IMR-90 (cell line): ENCODE data around the gene KAT2A. TPM values are rescaled to one million over a fixed set of nuclear protein-coding genes. Genes with fewer than 3 reads are reported as not detected.

ENCODE experiments used
- ATAC-seq: fragments of 200-7000 bp; cut with Tn5 transposase; 2 replicates; pipeline ENCODE4 v1.9.1; 2020; ENCODE audit warnings: low read depth, mild to moderate bottlenecking, moderate library complexity
- BruUV-seq: library from RNA; stranded (reverse); fragments of 400-500 nt; replicated peaks from 2 replicates; lab custom pipeline; 2021; lab: Mats Ljungman, UMichigan
- CTCF ChIA-PET: fragments of 300-600 bp; formaldehyde crosslinking; extraction: SDS; loops from one replicate; lab custom pipeline; 2021; ENCODE audit warnings: antibody characterized with exemption; lab: Yijun Ruan, JAX
- POLR2A ChIA-PET: fragments of 300-600 bp; sonication (Branson Sonifier 250); formaldehyde crosslinking; loops from one replicate; lab custom pipeline; 2022; ENCODE audit warnings: antibody characterized with exemption; ENCODE audit not compliant: unreplicated experiment; lab: Charles Lee
- DNase-seq: peaks from one replicate; pipeline ENCODE4 v3.0.0; 2013
- H2AFZ ChIP-seq: replicated peaks from 2 replicates; pipeline ENCODE3; 2013; ENCODE audit warnings: low read length, mild to moderate bottlenecking; ENCODE audit not compliant: poor library complexity
- H2AK5ac ChIP-seq: 2 replicates; pipeline ENCODE4 v1.6.1; 2013; ENCODE audit warnings: low read depth, low read length, inconsistent platforms
- H2AK9ac ChIP-seq: replicated peaks from 2 replicates; pipeline ENCODE3; 2013; ENCODE audit warnings: mild to moderate bottlenecking, low read depth, low read length, moderate library complexity; ENCODE audit not compliant: poor library complexity
- H2BK120ac ChIP-seq: 2 replicates; pipeline ENCODE4 v1.6.1; 2013; ENCODE audit warnings: low read depth, low read length, inconsistent platforms
- H2BK15ac ChIP-seq: 3 replicates; pipeline ENCODE4 v1.6.1; 2013; ENCODE audit warnings: low read depth, low read length, inconsistent platforms
- H2BK20ac ChIP-seq: 2 replicates; pipeline ENCODE4 v1.6.1; 2013; ENCODE audit warnings: low read depth, mild to moderate bottlenecking, inconsistent platforms, low read length, moderate library complexity
- H2BK5ac ChIP-seq: 2 replicates; pipeline ENCODE4 v1.6.1; 2013; ENCODE audit warnings: mild to moderate bottlenecking, low read depth, low read length, inconsistent platforms; ENCODE audit not compliant: poor library complexity, severe bottlenecking
- H3K14ac ChIP-seq: replicated peaks from 2 replicates; pipeline ENCODE4 v1.6.1; 2013; ENCODE audit warnings: low read depth, low read length, inconsistent platforms
- H3K18ac ChIP-seq: 2 replicates; pipeline ENCODE4 v1.6.1; 2013; ENCODE audit warnings: low read depth, low read length, control low read depth
- H3K23ac ChIP-seq: 2 replicates; pipeline ENCODE4 v1.6.1; 2013; ENCODE audit warnings: low read depth, low read length, inconsistent platforms
- H3K27ac ChIP-seq: 2 replicates; pipeline ENCODE4 v1.5.1; 2013; ENCODE audit warnings: mild to moderate bottlenecking, control low read depth, low read length; ENCODE audit not compliant: insufficient read depth
- H3K27me3 ChIP-seq: 2 replicates; pipeline ENCODE4 v1.6.1; 2013; ENCODE audit warnings: low read length; ENCODE audit not compliant: control insufficient read depth, insufficient read depth
- H3K36me3 ChIP-seq: 2 replicates; pipeline ENCODE4 v1.6.1; 2013; ENCODE audit warnings: low read length, mixed read lengths; ENCODE audit not compliant: control insufficient read depth, insufficient read depth
- H3K4ac ChIP-seq: 2 replicates; pipeline ENCODE4 v1.6.1; 2013; ENCODE audit warnings: low read depth, low read length, inconsistent platforms
- H3K4me1 ChIP-seq: 2 replicates; pipeline ENCODE4 v1.6.1; 2013; ENCODE audit warnings: low read length, mixed read lengths; ENCODE audit not compliant: control insufficient read depth, insufficient read depth
- H3K4me2 ChIP-seq: 2 replicates; pipeline ENCODE4 v1.6.1; 2013; ENCODE audit warnings: low read depth, mild to moderate bottlenecking, control low read depth, low read length, moderate library complexity
- H3K4me3 ChIP-seq: 2 replicates; pipeline ENCODE4 v1.5.1; 2013; ENCODE audit warnings: low read depth, mild to moderate bottlenecking, control low read depth, low read length, moderate library complexity; ENCODE audit not compliant: insufficient read depth
- H3K56ac ChIP-seq: 2 replicates; pipeline ENCODE4 v1.6.1; 2013; ENCODE audit warnings: low read length, inconsistent platforms; ENCODE audit not compliant: insufficient read depth; ENCODE audit errors: extremely low read depth
- H3K79me1 ChIP-seq, 2 experiments: 2 replicates each; pipeline ENCODE4 v1.6.1; 2013; ENCODE audit warnings: low read length in 2 of 2, inconsistent platforms in 1 of 2, low read depth in 1 of 2
- H3K9ac ChIP-seq: 2 replicates; pipeline ENCODE4 v1.6.1; 2013; ENCODE audit warnings: low read depth, low read length, control low read depth
- H3K9me1 ChIP-seq: 2 replicates; pipeline ENCODE4 v1.6.1; 2013; ENCODE audit warnings: low read length, inconsistent platforms; ENCODE audit not compliant: insufficient read depth
- H3K9me3 ChIP-seq: 2 replicates; pipeline ENCODE4 v1.6.1; 2013; ENCODE audit warnings: low read length; ENCODE audit not compliant: control insufficient read depth, insufficient read depth
- H4K20me1 ChIP-seq: 2 replicates; pipeline ENCODE4 v1.6.1; 2013; ENCODE audit warnings: low read length, inconsistent platforms; ENCODE audit not compliant: insufficient read depth
- H4K5ac ChIP-seq: 2 replicates; pipeline ENCODE4 v1.6.1; 2013; ENCODE audit warnings: mild to moderate bottlenecking, low read depth, low read length, control low read depth
- H4K8ac ChIP-seq, 2 experiments: 2 replicates each; pipeline ENCODE4 v1.6.1; 2013; ENCODE audit warnings: low read depth in 2 of 2, low read length in 2 of 2, control low read depth in 1 of 2, inconsistent platforms in 1 of 2
- H4K91ac ChIP-seq: 2 replicates; pipeline ENCODE4 v1.6.1; 2013; ENCODE audit warnings: low read depth, low read length, inconsistent platforms; ENCODE audit not compliant: insufficient read depth
- CEBPB ChIP-seq: IDR thresholded peaks from 2 replicates; pipeline ENCODE4 v1.6.1; 2012; ENCODE audit warnings: low read depth, low read length, improper control_type of control experiment
- FOS ChIP-seq: fragments of 150-350 bp; IDR thresholded peaks from 2 replicates; pipeline ENCODE4 v1.6.1; 2016; ENCODE audit warnings: low read depth, low read length
- MAZ ChIP-seq: IDR thresholded peaks from 2 replicates; pipeline ENCODE4 v1.6.1; 2012; ENCODE audit warnings: low read depth, mild to moderate bottlenecking, low read length, improper control_type of control experiment, moderate library complexity, borderline replicate concordance
- POLR2A ChIP-seq: IDR thresholded peaks from 2 replicates; pipeline ENCODE4 v1.6.1; 2012; ENCODE audit warnings: mild to moderate bottlenecking, low read depth, low read length
- RAD21 ChIP-seq: IDR thresholded peaks from 2 replicates; pipeline ENCODE4 v1.6.1; 2012; ENCODE audit warnings: low read length, improper control_type of control experiment
- RFX5 ChIP-seq: IDR thresholded peaks from 2 replicates; pipeline ENCODE4 v1.8.0; 2012; ENCODE audit warnings: low read depth, mild to moderate bottlenecking, low read length, moderate library complexity
- WGBS, 2 experiments: methylation state at CpG; one replicate each; pipeline versions ENCODE4 v1.1.5 to v1.1.7; 2013; ENCODE audit warnings: missing lambda C conversion rate in 2 of 2; ENCODE audit not compliant: insufficient read length in 1 of 2; ENCODE audit errors: extremely low coverage in 2 of 2; 5-methylcytosine and 5-hydroxymethylcytosine counted together
- dilution Hi-C: fragments of 300-500 bp; cut with HindIII; formaldehyde crosslinking; loops from one replicate; pipeline ENCODE4 v1.14.3; 2018; ENCODE audit warnings: low sequenced_read_pairs; ENCODE audit not compliant: unreplicated experiment
- in situ Hi-C: fragments of 300-500 bp; cut with MboI; formaldehyde crosslinking; loops from 3 replicates; pipeline ENCODE4 v1.14.3; 2019; ENCODE audit warnings: low sequenced_read_pairs, inconsistent platforms, mixed read lengths
- intact Hi-C: fragments of 100-400 bp; cut with micrococcal nuclease; formaldehyde crosslinking; loops from 2 replicates; pipeline ENCODE4 v1.10.0; 2022
- polyA plus RNA-seq, 3 experiments: library from polyadenylated mRNA; depleted of rRNA; stranded (reverse); fragments of >200 nt; gene quantifications; 2 replicates each; pipeline ENCODE4 v1.2.3, GENCODE V29; 2012; ENCODE audit warnings: low replicate concordance in 1 of 3
- total RNA-seq: library from RNA; depleted of rRNA; stranded (reverse); fragments of >200 nt; gene quantifications from 2 replicates; pipeline ENCODE4 v1.2.3, GENCODE V29; 2012
- TF ChIP-seq, protein P1 (sequence below): conservative IDR thresholded peaks from 2 replicates; pipeline ENCODE4 v1.5.1; 2012; ENCODE audit warnings: mild to moderate bottlenecking, low read depth, low read length, improper control_type of control experiment
- TF ChIP-seq, protein P2 (sequence below): fragments of 150-350 bp; IDR thresholded peaks from 2 replicates; pipeline ENCODE4 v1.6.1; 2017; ENCODE audit warnings: mild to moderate bottlenecking, antibody characterized with exemption, low read length, low read depth

KAT2A gene
- total and polyA plus RNA-seq, 2 of the 4 experiments (the other 2 are of a cell fraction): 6.3 to 28.2 TPM

- no peak overlapping the region for H2BK120ac ChIP-seq
- CTCF ChIA-PET: no interaction called here
Measured at GRCh38 chr17:42071810-42072209, 49.4 kb downstream of the KAT2A start.

More at GRCh38 chr17:42071810-42072209, 49.4 kb downstream of the KAT2A start:
- no peak overlapping the region for H3K4me2 ChIP-seq
- peaks cover 72% of the 10 kb centered on the region for H3K27me3 ChIP-seq
- H4K91ac ChIP-seq: no peak overlapping the region
- dilution Hi-C loops: no loop called here
- H3K4me1 ChIP-seq: no peaks in the 10 kb centered on the region
- H2BK5ac ChIP-seq: no peak overlapping the region
- H3K4me3 ChIP-seq: no peak overlapping the region
- no peak overlapping the region for H2BK20ac ChIP-seq
- H3K23ac ChIP-seq: no peak overlapping the region
- TF ChIP-seq, protein P1, sequence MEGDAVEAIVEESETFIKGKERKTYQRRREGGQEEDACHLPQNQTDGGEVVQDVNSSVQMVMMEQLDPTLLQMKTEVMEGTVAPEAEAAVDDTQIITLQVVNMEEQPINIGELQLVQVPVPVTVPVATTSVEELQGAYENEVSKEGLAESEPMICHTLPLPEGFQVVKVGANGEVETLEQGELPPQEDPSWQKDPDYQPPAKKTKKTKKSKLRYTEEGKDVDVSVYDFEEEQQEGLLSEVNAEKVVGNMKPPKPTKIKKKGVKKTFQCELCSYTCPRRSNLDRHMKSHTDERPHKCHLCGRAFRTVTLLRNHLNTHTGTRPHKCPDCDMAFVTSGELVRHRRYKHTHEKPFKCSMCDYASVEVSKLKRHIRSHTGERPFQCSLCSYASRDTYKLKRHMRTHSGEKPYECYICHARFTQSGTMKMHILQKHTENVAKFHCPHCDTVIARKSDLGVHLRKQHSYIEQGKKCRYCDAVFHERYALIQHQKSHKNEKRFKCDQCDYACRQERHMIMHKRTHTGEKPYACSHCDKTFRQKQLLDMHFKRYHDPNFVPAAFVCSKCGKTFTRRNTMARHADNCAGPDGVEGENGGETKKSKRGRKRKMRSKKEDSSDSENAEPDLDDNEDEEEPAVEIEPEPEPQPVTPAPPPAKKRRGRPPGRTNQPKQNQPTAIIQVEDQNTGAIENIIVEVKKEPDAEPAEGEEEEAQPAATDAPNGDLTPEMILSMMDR: no peak
- TF ChIP-seq CEBPB (no peak), POLR2A (no peak), RFX5 (no peak), FOS (no peak), MAZ (no peak), RAD21 (no peak)
- TF ChIP-seq, protein P2, sequence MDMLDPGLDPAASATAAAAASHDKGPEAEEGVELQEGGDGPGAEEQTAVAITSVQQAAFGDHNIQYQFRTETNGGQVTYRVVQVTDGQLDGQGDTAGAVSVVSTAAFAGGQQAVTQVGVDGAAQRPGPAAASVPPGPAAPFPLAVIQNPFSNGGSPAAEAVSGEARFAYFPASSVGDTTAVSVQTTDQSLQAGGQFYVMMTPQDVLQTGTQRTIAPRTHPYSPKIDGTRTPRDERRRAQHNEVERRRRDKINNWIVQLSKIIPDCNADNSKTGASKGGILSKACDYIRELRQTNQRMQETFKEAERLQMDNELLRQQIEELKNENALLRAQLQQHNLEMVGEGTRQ: no peak
- H3K79me1 ChIP-seq: no peaks in the 10 kb centered on the region
- H4K5ac ChIP-seq: no peak overlapping the region
- no peaks in the 10 kb centered on the region for H3K9me3 ChIP-seq
- DNase-seq (no peak), ATAC-seq (no peak)
- H2AK9ac ChIP-seq: no peak overlapping the region
- H3K9ac ChIP-seq: no peak overlapping the region
- no peak overlapping the region for H3K56ac ChIP-seq
- BruUV-seq: no TSS peak
- no peak overlapping the region for H3K27ac ChIP-seq
- H3K14ac ChIP-seq: no peak overlapping the region
- H2AFZ ChIP-seq: no peak overlapping the region
- in situ Hi-C loops: no loop called here
- no peak overlapping the region for H4K8ac ChIP-seq
- H3K4ac ChIP-seq: no peak overlapping the region
- H3K18ac ChIP-seq: no peak overlapping the region
- no peaks in the 10 kb centered on the region; the same call in 1 of the 2 replicates for H4K20me1 ChIP-seq
- no peaks in the 10 kb centered on the region for H3K9me1 ChIP-seq
- H2BK15ac ChIP-seq: no peak overlapping the region
- WGBS, 2 experiments: no CpG with 5 or more reads among the region's 3 CpGs
- no peak overlapping the region for H2AK5ac ChIP-seq
- POLR2A ChIA-PET: no interaction called here
- intact Hi-C loops: no loop called here
- H3K36me3 ChIP-seq: no peaks in the 10 kb centered on the region
